Measurements from ENCODE around the gene C16orf92. TPM values are rescaled to one million over a fixed set of nuclear protein-coding genes. Genes with fewer than 3 reads are reported as not detected.

The C16orf92 gene
- total RNA-seq, 1 experiment from 2014 or later: not detected

DNA sequence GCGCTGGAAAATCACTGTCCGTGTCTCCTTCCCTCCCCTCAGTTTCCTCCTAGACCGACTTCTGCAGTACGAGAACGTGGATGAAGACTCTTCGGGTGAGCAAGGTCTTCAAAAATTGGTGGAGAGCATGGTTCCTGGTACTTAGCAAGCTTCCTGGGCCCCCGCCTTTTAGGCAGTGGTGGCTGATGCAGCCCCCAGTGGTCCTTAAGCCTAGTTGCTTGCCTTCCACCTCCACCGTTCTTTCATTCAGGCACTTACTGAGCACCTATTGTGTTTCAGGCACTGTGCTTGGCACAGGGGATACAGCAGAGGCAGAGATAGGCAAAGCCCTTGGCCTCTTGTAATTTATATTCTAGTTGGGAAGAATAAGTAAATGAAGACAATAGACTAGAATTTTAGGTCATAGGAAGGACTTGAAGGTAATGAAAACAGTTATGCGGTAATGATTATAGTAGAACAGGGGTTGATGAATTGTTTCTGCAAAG, 26.2 kb upstream of the C16orf92 start:
- CTCF ChIA-PET: interaction anchor here (0.6 kb wide), 1 partner anchor 98 kb away, joined by 4 read pairs; the partner anchor contains the start of gene SEZ6L2
- H3K4me3 ChIP-seq (ENCODE audit: low read depth in 2 of 2, low read length in 2 of 2): peak overlapping the region; percentile 72 to 98
- TF ChIP-seq, protein P1, sequence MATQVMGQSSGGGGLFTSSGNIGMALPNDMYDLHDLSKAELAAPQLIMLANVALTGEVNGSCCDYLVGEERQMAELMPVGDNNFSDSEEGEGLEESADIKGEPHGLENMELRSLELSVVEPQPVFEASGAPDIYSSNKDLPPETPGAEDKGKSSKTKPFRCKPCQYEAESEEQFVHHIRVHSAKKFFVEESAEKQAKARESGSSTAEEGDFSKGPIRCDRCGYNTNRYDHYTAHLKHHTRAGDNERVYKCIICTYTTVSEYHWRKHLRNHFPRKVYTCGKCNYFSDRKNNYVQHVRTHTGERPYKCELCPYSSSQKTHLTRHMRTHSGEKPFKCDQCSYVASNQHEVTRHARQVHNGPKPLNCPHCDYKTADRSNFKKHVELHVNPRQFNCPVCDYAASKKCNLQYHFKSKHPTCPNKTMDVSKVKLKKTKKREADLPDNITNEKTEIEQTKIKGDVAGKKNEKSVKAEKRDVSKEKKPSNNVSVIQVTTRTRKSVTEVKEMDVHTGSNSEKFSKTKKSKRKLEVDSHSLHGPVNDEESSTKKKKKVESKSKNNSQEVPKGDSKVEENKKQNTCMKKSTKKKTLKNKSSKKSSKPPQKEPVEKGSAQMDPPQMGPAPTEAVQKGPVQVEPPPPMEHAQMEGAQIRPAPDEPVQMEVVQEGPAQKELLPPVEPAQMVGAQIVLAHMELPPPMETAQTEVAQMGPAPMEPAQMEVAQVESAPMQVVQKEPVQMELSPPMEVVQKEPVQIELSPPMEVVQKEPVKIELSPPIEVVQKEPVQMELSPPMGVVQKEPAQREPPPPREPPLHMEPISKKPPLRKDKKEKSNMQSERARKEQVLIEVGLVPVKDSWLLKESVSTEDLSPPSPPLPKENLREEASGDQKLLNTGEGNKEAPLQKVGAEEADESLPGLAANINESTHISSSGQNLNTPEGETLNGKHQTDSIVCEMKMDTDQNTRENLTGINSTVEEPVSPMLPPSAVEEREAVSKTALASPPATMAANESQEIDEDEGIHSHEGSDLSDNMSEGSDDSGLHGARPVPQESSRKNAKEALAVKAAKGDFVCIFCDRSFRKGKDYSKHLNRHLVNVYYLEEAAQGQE (IDR thresholded peaks at IDR 0.05; ENCODE audit: insufficient read depth in 1 of 2, low read depth in 2 of 2, low read length in 1 of 2): no peak
- TF ChIP-seq TCF7L2 (IDR thresholded peaks at IDR 0.05; ENCODE audit: low read depth, low read length) (no peak), POLR2AphosphoS5 (IDR thresholded peaks at IDR 0.05; ENCODE audit: low read depth, low read length) (no peak), SIN3A (IDR thresholded peaks at IDR 0.05; ENCODE audit: borderline replicate concordance, insufficient read depth, low read depth, low read length) (no peak)
- TF ChIP-seq, protein P2, sequence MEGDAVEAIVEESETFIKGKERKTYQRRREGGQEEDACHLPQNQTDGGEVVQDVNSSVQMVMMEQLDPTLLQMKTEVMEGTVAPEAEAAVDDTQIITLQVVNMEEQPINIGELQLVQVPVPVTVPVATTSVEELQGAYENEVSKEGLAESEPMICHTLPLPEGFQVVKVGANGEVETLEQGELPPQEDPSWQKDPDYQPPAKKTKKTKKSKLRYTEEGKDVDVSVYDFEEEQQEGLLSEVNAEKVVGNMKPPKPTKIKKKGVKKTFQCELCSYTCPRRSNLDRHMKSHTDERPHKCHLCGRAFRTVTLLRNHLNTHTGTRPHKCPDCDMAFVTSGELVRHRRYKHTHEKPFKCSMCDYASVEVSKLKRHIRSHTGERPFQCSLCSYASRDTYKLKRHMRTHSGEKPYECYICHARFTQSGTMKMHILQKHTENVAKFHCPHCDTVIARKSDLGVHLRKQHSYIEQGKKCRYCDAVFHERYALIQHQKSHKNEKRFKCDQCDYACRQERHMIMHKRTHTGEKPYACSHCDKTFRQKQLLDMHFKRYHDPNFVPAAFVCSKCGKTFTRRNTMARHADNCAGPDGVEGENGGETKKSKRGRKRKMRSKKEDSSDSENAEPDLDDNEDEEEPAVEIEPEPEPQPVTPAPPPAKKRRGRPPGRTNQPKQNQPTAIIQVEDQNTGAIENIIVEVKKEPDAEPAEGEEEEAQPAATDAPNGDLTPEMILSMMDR (IDR thresholded peaks at IDR 0.05): no peak
- H3K36me3 ChIP-seq (ENCODE audit: control insufficient read depth, insufficient read depth, low read length): peaks cover 5% of the 10 kb centered on the region
- H3K9me3 ChIP-seq (ENCODE audit: control insufficient read depth, insufficient read depth, low read depth, low read length): no peaks in the 10 kb centered on the region
- POLR2A ChIA-PET: interaction anchor here (0.6 kb wide), 2 partner anchors 39 to 192 kb away, joined by 4 to 7 read pairs; no protein-coding TSS in a partner anchor
- no peak for ATAC-seq
- no TSS peak for BruUV-seq (replicated peaks)
- H3K27me3 ChIP-seq (ENCODE audit: control insufficient read depth, insufficient read depth, low read length): no peaks in the 10 kb centered on the region
- peaks cover 25% of the 10 kb centered on the region for H3K4me1 ChIP-seq (ENCODE audit: control insufficient read depth, insufficient read depth, low read length)
- no peak for DNase-seq (ENCODE audit: low read depth, low spot score)
- in situ Hi-C loops (cut with HindIII; ENCODE audit: low pct_unique_long_range_greater_than_20kb, low sequenced_read_pairs) (no loop called here), intact Hi-C loops (cut with micrococcal nuclease; ENCODE audit: unreplicated experiment) (no loop called here)
- peak overlapping the region; percentile 100 for H3K27ac ChIP-seq (ENCODE audit: low read length)

DNA sequence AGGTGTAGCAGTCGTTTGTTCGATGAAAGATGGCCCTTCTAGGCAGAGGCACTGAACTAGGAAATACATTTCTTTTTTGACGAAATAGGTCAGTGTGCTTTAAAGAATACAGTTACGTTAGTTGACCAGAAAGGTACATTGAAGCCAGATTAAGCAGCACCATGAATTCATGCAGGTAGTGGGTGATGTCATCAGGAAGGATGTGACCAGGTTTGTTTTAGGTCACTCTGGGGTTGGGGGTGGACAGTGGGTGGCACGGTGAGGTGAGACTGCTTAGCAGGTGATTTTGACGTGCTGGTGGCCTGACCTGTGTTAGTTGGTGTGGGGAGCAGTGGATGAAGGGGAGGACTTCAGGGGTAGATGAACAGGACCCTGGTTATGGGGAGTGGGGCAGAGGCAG, 23.4 kb upstream of the C16orf92 start:
- in situ Hi-C loops (cut with HindIII; ENCODE audit: low pct_unique_long_range_greater_than_20kb, low sequenced_read_pairs): no loop called here
- intact Hi-C loops (cut with micrococcal nuclease; ENCODE audit: unreplicated experiment): no loop called here

More for the DNA sequence above, 23.4 kb upstream of the C16orf92 start:
- ChIA-PET POLR2A (no interaction called here), CTCF (no interaction called here)
- H3K4me1 ChIP-seq (ENCODE audit: control insufficient read depth, insufficient read depth, low read length): peaks cover 9% of the 10 kb centered on the region
- DNase-seq (ENCODE audit: low read depth, low spot score) (no peak), ATAC-seq (no peak)
- H3K4me3 ChIP-seq (ENCODE audit: low read depth in 2 of 2, low read length in 2 of 2): no peak overlapping the region
- no peak overlapping the region for H3K27ac ChIP-seq (ENCODE audit: low read length)
- TF ChIP-seq POLR2AphosphoS5 (IDR thresholded peaks at IDR 0.05; ENCODE audit: low read depth, low read length) (no peak), TCF7L2 (IDR thresholded peaks at IDR 0.05; ENCODE audit: low read depth, low read length) (no peak), SIN3A (IDR thresholded peaks at IDR 0.05; ENCODE audit: borderline replicate concordance, insufficient read depth, low read depth, low read length) (no peak)
- TF ChIP-seq, protein P2 (IDR thresholded peaks at IDR 0.05): no peak
- TF ChIP-seq, protein P1 (IDR thresholded peaks at IDR 0.05; ENCODE audit: insufficient read depth in 1 of 2, low read depth in 2 of 2, low read length in 1 of 2): no peak
- H3K27me3 ChIP-seq (ENCODE audit: control insufficient read depth, insufficient read depth, low read length): no peaks in the 10 kb centered on the region
- H3K36me3 ChIP-seq (ENCODE audit: control insufficient read depth, insufficient read depth, low read length): peaks cover 2% of the 10 kb centered on the region
- no TSS peak for BruUV-seq (replicated peaks)
- H3K9me3 ChIP-seq (ENCODE audit: control insufficient read depth, insufficient read depth, low read depth, low read length): no peaks in the 10 kb centered on the region
